GM18502 (cell line): ENCODE data around the gene MBP.

Experiments
- ATAC-seq: cut with Tn5 transposase; IDR thresholded peaks from one replicate; pipeline ENCODE4 v1.9.1; 2021; ENCODE audit warnings: mild to moderate bottlenecking; ENCODE audit not compliant: unreplicated experiment, poor library complexity

The MBP gene

DNA sequence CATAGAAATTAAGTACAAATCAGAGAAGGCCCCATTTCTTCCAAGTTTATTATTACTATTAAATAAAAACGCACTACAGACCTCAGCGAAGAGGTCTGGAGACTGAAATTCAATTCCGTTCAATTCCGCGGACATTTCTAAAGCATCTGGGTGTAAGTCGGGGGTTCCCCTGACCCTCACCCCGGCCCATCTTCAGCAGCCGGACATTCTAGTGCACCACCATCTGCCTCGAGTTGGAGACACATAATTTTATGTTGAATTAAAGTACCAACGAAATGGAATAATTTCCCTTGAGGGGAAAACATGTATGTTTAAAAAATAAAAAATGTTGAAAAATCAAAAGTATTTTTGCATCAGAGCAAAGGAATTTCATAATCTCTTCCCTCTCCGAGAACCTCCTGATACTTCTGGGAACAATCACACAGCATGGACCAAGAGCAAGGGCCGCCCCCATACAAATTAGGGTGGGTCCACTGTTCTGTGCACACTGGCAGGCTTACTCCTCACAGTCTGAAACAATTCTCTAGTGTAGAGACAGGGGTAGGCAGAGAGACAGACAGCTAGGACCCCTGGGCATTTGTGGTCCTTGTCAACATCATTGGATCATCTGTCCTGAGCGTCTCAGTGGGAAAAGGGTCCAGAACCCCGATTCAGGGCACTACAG, 29.3 kb downstream of the MBP start:
- ATAC-seq = no peak

DNA sequence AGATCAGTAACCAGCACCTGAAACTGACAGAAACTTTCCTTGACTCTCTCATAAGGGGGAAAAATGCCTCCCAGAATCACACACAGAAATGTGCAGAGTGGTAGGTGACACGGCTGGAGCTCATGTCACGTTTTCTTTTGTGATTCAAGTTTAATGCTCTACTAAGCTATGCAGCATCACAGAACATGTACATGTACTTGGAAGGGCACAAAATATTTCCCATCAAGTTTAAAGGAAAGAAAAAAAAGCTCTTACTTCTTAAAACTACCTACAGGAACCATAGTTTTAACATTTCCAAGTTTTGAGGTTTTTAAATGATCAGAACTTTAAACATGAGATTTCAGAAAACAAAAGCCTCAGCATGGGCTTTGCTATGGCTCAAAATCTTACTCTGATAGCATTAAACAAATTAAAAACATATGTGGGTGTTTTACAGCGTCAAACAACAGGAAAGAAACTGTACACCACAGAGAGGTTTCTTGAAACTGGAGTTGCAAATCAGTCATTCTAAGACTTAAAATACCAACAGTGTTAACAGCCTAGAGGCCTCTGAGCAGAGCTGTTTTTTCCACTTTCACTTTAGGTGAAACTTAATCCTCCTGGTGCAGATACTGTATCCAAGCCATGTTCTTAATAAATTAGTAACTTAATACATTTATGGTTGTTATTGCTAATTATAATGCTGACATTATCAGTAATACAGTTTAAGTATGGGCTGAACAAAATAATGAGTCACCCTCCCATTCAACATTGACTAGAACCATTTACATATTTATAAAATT, 30.1 kb downstream of the MBP start:
- ATAC-seq = peak; percentile 78

DNA sequence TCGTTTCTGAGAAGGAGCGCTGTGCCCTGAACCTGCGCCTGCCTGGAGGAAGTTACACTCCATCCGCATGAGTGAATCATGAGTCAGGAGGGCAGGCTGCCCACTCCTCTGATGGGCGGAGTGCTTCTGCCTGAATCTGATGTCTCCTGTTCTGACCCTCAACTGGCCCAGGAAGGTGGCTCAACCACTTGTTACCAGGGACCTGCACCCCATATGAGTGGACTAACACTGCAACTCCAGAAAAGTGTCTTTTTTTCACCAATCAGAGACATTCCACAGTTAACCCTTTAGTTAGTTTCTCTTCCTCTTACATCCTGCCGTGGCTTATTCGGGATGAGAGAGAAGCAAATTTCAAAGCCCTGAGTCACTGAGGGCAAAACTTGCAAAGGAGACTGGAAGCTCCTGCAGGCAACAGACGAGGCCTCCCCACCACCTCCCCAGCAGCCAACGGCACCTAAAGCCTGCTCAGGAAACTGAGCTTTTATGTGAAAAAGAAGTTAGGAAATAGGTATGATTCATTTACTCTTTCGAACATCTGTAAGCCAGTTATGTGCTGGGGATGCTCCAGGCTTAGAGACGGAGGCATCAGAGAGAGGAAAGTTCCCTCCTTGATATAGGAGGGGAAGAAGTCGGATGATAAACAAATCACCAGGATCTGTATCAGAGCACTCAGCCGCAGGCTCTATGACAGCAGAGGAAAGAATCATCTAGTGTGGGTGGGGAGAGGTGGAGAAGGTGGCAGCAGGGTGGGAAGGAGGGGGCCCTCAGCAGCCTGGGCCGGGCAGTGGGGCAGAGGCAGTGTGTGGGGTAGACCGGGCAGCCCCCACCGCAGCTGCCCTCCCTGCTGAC, 30.9 kb downstream of the MBP start:
- ATAC-seq = peak; percentile 39

DNA sequence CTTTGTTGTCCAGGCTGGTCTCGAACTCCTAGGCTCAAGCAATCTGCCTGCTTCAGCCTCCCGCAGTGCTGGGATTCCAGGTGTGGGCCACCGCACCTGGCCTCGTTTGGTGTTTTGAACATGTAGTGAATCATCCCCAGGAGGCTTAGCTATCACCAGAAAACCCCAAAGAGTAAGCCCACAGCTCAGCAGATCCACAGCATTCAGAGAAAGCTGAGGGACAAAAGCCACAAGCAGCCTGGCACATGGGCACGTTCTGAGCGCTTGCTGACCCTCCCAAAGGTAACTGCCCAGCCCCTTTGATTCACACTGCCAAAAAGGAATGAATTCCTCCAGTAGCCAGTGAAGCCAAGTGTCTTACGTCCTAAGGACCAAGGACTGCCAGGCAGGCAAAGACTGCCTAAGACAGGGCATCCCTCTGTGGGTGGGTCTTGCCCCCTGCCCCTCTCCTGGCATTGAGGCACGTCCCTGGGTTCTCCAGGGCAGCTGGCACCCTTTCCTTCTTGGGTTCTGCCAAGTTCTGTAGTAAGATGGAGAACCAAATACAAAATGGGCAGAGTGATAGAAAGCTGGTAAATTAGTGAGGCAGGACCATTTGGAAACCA, 31.7 kb downstream of the MBP start:
- ATAC-seq = no peak

DNA sequence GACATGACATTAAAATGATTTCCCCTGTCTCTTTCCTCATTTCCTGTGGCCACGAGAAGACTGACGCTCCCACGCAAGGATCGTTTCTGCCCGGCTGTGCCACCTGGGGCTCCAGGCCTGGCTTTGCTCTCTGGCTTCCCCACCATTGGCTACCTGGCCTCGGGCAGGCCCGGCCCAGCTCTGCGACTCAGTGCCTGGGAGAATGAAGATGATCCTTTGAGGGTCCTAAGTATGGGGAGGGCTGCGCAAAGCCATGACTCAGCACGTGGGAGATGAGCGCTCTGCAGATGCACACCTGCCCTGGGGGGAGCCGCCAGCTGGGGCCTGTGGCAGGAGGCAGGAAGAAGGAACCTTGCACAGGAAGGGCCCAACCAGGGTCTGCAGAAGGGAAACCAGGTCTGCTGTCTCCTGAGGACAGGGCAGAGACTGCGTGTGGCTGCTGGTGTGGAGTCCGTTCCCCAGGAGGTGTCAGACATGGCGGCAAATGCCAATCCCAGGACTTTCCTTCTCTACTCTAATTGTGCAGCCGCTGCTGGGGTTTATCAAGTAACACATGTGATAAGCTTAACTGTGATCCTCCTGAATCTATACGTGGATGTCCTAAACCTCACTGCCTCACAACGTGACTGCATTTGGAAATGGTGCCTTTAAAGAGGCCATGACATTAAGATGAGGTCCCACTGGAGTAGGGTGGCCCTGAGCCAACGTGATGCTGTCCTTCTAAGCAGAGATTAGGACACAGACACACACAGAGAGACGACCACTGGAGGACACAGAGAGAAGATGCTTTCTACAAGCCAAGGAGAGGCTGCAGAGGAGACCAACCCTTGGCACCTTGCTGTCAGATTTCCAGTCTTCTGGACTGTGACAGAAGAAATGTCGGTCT, 32.9 kb downstream of the MBP start:
- peak; percentile 27 for ATAC-seq

DNA sequence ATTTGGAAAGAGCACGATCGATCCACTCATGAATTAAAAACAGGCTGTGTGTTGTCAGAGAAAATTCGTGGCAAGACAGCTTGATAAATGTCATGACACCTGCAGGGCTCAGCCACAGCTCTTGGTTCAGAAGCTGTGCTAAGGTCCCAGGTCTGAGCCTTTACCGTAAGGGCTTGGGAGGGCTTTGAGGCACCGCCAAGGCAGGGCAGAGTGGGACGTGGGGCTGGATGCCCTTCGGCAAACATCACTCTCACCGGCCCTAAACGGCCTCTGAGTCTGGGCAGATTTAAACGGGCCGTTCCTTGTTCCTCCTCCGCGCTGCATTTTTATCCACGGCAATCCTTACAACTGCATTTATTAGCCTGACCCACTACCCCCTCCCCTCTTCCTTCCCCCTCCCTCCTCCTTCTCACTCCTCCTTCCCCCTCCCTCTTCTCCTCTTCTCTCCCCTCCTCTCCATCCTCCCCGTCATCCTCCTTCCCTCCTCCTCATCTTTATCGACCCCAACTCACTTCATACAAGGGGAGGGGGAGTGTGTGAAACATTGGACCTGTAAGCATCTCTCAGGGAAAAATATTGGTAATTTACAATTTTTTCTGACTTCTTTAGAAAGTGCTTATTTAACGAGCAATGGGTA, 33.9 kb downstream of the MBP start:
- ATAC-seq = no peak

DNA sequence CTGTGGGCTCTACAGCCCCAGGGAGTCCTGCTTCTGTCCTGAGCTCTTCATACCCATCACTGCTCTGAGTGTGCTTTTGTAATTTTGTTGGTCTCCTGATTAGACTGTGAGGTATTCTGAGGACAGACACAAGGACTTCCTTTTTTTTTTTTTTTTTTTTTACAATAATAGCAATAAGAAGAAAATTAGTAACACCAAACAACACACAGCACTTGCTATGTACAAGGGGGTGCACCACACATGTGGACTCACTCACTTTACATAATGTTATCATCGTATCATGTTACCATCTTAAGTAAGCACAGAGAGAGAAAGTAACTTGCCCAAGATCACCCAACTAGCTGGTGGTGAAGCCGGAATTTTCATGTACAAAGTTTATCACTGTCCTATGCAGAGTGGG, 34.6 kb downstream of the MBP start:
- ATAC-seq = no peak

DNA sequence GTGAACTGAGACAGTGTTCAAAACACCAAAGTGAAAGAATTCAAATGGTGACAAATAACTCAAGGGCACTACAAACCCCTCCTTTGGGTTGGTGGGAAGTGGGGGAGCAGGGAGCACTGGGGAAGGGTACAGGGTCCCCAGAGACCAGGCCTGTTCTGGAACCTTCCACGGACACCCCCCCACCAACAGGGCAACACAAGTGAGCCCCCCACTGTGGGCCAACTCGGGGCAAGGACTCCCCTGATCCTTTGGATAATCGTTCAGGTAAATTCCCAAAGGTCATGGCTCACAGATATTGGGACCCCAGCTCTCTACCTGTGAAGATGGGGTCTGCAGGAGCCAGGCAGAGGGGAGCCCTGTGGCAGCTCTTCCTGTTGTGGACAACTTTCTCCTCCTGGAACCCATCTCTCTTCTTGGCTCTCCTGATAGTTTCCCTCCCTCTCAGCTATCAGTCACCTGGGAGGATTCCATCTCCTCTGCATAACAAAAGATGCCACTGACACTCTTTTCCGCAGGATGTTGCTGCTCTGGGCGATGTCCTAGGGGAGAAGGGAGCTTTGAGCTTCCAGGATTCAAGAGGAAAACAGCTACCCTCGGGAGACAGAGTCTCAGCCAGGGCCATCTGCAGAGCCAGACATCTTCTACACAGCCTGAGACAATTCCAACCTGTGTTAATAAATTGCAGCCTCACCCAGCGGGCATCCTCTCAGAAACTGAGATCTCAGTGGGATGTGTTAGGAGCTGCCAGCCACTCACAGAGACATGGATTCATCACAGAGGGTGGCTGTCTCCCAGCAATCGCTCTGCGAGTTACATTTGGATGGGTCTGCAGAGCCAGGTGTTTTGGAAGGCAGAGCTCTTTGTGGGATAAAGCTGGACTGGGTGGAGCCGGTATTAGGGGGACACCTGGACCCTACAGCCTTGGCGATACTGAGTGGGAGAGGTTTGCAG, 35.4 kb downstream of the MBP start:
- no peak for ATAC-seq

DNA sequence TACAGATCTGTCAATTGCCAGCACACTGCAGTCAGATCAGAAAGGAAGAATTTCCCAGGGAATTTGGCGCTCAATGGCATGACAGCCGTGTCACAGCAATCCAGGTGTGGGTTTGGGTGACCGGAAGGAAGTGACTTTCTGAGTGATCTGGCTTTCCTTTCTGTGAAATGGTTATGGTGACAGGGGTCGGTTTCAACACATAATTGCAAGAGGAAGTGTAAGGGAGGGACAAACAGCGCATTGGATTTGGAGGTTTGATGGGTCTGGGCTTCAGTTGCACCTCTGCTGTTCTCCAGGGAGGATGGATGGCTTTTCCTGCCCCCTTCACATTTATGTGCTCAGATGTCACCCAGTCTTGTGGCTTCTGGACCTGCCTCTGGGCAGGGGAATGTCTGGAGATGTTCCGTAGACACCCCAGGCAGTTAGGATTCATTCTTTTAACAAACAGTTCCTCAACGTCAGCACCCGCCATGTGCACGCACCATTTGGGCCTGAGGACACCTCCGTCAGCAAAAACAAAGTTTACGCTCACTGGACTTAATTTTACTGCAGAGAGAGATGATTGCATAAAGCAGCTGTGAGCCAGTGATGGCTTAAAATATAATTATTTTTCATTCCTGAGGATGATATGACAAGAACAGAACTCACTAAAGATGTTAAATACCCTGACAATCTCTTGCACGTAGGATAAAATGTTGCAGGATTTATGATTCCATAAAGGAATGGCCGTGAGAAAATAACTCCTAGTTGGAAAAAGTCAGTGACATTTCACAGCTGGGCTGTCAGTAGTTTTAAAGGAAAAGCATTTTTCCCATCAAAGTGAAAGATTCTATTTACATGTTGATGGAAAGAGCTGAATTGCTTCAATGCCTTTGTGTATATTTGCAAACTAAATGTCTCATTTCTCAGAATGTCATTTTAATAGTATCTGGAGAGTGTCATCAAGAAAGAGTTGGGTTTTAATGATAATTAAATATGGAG, 36.9 kb downstream of the MBP start:
- no peak for ATAC-seq

DNA sequence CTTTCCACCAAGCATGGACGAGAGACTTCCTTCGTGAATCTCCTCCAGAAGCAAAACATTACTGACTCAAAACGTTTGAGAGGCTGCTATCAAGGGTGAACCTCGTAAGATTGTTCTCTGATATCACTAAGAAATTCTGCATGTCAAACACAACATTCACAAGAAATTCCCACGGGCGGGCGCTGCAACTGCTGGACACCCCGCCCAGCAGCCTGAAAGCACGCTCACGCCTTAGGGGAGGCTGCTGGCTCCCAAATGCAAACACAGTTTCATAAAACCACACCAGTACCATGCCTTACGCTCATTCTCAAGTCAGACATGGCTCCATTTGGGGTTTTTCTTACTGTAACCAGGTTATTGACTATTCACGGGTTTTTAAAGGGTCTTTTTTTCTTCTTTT, 39.0 kb downstream of the MBP start:
- no peak for ATAC-seq

DNA sequence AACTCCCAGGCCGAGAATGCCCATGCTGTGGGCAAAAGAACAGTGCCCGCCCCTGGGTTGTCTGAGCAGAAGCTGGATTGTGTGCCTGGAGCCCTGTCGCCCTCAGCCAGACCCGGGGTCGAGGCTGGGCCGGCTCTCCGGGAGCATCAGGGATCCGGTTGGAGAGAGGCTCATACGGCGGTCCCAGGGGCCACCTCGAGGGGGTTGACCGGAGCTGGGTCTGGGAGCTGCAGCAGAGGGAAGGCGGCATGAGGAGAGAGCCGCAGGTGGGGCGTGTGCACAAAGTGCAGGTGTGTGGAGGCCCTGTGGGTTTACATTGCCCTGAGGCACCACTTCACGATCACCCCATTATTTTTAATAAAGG, 39.5 kb downstream of the MBP start:
- no peak for ATAC-seq

DNA sequence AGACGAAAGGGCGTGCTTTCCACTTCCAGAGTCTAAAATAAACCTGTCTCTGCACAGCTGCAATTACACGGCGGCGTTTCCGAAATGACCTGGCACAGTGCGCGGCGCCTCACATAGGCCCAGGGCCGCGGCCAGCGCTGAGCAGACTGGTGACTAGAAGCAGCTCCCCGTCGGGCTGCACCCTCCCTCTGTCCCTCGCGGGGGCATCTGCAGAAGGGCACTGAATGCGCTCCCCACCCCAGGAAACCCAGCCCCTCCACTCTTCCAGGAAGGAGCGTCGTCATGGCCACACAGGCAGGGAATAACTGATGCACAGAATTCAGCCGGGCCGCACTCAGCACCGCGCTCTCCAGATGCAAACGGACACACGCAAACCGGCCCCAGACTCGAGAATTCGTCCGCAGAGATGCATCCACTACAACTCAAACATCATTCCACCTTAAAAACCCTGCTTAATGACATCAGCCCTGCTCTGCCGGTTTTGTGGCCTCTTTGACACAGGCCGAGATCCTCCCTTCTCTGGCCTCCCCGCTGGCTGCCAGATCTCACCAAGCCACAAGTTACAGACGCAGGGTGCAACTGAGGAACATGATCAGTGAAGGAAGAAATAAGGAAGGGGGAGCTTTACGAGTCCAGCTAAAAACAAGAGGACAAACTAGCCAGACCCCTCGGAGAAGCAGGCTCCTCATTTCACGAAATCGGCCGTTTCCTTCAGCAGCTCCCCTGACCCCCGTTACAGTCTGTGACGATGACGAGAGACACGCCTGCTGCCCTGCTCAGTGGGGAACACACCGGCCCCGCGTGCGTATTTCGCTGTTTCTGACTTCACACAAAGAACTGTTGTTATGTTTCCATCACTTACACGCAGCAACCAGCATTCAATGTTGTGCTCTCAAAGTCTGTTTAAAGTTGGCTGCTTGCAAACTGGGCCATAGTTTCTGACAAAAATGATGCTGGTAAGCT, 40.2 kb downstream of the MBP start:
- no peak for ATAC-seq

DNA sequence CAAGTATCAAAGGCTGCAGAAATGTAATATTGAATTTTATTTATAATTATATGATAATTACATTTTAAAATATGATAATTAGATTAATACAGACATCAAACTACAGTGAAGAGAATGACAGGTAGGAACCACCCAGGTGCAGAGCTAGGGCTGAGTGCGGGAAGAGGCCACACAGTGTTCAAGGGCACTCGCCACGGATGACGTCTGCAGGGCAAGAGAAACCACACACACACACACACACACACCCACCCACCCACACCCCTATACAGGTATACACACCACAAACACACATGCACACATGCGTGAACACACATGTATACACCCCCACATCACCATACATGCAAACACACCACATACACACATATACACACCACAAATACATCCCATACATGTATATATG, 41.2 kb downstream of the MBP start:
- ATAC-seq = no peak

DNA sequence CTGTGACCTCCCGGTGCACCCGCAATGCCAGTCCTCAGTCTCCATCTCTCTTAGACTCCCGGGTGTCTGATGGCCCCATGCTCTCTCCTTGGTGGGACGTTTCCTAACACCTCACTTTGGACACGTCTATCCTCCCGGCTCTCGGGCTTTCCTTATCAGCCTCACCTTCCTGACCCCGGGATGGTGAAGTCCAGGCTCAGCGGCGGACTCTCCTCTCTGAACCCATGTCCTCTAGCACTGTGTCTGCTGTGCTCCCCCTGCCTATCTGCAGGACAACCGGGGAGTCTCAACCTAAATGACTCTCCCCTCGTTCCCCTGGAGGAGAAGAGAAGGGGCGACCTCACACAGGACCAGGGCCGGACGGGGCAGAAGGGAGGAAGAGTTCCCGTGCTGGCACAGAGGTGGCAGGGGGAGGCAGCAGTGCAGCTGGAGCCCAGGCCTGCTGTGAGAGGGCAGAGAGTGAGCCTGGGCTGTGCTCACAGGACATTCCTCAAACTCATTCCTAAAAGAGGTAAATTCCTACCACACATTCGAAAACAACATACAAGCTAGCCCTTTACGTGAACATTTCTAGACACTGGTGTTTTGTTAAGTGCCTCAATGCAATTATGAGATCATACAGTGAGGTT, 41.9 kb downstream of the MBP start:
- ATAC-seq = no peak

DNA sequence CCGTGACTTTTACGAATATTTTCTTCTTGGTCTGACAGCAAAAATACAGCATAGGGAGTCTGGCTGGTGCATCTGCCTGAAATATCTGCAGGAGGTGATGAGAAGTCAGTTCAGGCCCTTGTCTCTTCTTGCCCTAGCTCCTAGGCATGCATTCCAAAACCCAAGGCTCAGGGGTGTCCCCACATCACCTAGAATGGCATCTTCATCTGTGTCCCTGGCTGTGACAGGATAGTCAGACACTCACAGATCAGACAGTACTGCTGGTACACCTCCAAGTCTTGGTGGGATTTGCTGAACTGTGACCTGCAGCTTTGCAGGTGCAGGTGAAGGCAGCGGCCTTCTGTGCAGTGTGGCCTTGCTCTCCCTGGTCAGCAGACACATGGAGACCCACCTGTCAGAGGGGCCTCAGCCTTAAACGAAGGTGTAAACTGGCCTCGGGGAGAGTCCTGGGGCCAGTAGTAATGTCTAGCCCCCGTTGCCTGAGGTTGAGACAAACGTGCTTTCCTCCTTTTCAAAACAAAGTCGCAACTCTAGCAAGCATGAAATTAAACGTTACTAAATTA, 42.8 kb downstream of the MBP start:
- no peak for ATAC-seq
